HL-60/S4 treated with retinoic acid at 250 ng/mL for 4 days and 3 days (cell line): Measurements from ENCODE around the gene SCAMP4.
"Not testable (repeated sequence)": the region's sequence is repeated elsewhere in the genome, so short reads cannot be mapped to it uniquely, and the experiment has no call there.

Experiments
- in situ Hi-C: fragments of 300-500 bp; cut with MboI; formaldehyde crosslinking; loops from 2 replicates; pipeline ENCODE4 v1.7.0; 2022; ENCODE audit warnings: low sequenced_read_pairs

The SCAMP4 gene

GRCh38 chr19:1882786-1883692 is 22.2 kb upstream of the SCAMP4 start:
- in situ Hi-C loops: no loop called here

GRCh38 chr19:1883784-1884183 is 21.4 kb upstream of the SCAMP4 start:
- in situ Hi-C loops: no loop called here

- in situ Hi-C loops: no loop called here
These were observed 20.9 kb upstream of the SCAMP4 start for GRCh38 chr19:1884291-1884718.

GRCh38 chr19:1884719-1885334 is 20.4 kb upstream of the SCAMP4 start:
- in situ Hi-C loops: no loop called here

GRCh38 chr19:1885398-1886119 is 19.6 kb upstream of the SCAMP4 start, which contains the start of gene ABHD17A:
Gene ABHD17A (minus strand): TSS chr19:1885496. CDS start chr19:1881566, 3,930 bp downstream.
- in situ Hi-C loops: not testable (repeated sequence)

- in situ Hi-C loops: not testable (repeated sequence)
These were observed 18.8 kb upstream of the SCAMP4 start for GRCh38 chr19:1886360-1886759.

GRCh38 chr19:1888385-1888784 is 16.8 kb upstream of the SCAMP4 start:
- in situ Hi-C loops: no loop called here

- in situ Hi-C loops: no loop called here
These were observed 15.3 kb upstream of the SCAMP4 start for GRCh38 chr19:1889907-1890306.

- in situ Hi-C loops: no loop called here
These were observed 11.4 kb upstream of the SCAMP4 start for GRCh38 chr19:1893791-1894190.

- in situ Hi-C loops: no loop called here
These were observed 8.7 kb upstream of the SCAMP4 start for GRCh38 chr19:1896508-1896907.

GRCh38 chr19:1901940-1902404 is 3.2 kb upstream of the SCAMP4 start:
- in situ Hi-C loops: no loop called here

- in situ Hi-C loops: no loop called here
These were observed 2.3 kb upstream of the SCAMP4 start for GRCh38 chr19:1902923-1903322.

- in situ Hi-C loops: no loop called here
These were observed 414 bp upstream of the SCAMP4 start for GRCh38 chr19:1904860-1905109.

- in situ Hi-C loops: no loop called here
These were observed 720 bp downstream of the SCAMP4 start for GRCh38 chr19:1905863-1906375.

- in situ Hi-C loops: no loop called here
These were observed 1.9 kb downstream of the SCAMP4 start for GRCh38 chr19:1906985-1907562.

- in situ Hi-C loops: no loop called here
These were observed 2.6 kb downstream of the SCAMP4 start for GRCh38 chr19:1907563-1908363.

GRCh38 chr19:1908364-1908678 is 3.1 kb downstream of the SCAMP4 start:
- in situ Hi-C loops: no loop called here

GRCh38 chr19:1909761-1910080 is 4.5 kb downstream of the SCAMP4 start:
- in situ Hi-C loops: no loop called here

- in situ Hi-C loops: no loop called here
These were observed 5.0 kb downstream of the SCAMP4 start for GRCh38 chr19:1910177-1910576.

- in situ Hi-C loops: no loop called here
These were observed 5.9 kb downstream of the SCAMP4 start for GRCh38 chr19:1911098-1911497.

- in situ Hi-C loops: no loop called here
These were observed 6.8 kb downstream of the SCAMP4 start for GRCh38 chr19:1911995-1912394.
